HepG2 (cell line): ENCODE results near the gene CDK6. TPM values are rescaled to one million over a fixed set of nuclear protein-coding genes. Genes with fewer than 3 reads are reported as not detected.
A peak's percentile ranks its signal among the peaks of the same experiment; 100 is the strongest.

Experiments used
- ATF4 ChIP-seq, 2 experiments: fragments of 450-650 bp in 1 of 2; sonication (generic) in 1 of 2; formaldehyde crosslinking; IDR thresholded peaks; 2 replicates each; pipeline versions ENCODE4 v1.5.0 to v1.8.0; 2020 to 2022; ENCODE audit warnings: mild to moderate bottlenecking in 1 of 2, missing genetic modification reagents in 1 of 2
- CBX2 ChIP-seq, 2 experiments: fragments of 200-600 bp in 1 of 2; sonication (generic); formaldehyde crosslinking in 1 of 2; IDR thresholded peaks; 2 replicates each; pipeline versions ENCODE4 v1.7.0 to v1.8.1; 2018 to 2022; ENCODE audit warnings: low read depth in 2 of 2, low read length in 1 of 2, mild to moderate bottlenecking in 1 of 2, missing genetic modification reagents in 1 of 2
- CSRNP1 ChIP-seq: sonication (generic); formaldehyde crosslinking; IDR thresholded peaks from 2 replicates; pipeline ENCODE4 v1.8.1; 2023; ENCODE audit warnings: mild to moderate bottlenecking, missing genetic modification reagents
- CSRNP2 ChIP-seq: sonication (generic); formaldehyde crosslinking; conservative IDR thresholded peaks from 2 replicates; pipeline ENCODE4 v1.8.0; 2022; ENCODE audit warnings: low read depth, missing genetic modification reagents
- ELF3 ChIP-seq: IDR thresholded peaks from 2 replicates; pipeline ENCODE4 v1.6.1; 2016; ENCODE audit warnings: missing genetic modification reagents, missing compliant biosample characterization
- HDAC2 ChIP-seq: sonication (generic); formaldehyde crosslinking; IDR thresholded peaks from 2 replicates; pipeline ENCODE4 v1.4.0; 2020; ENCODE audit warnings: missing genetic modification reagents
- HIVEP1 ChIP-seq: sonication (generic); formaldehyde crosslinking; IDR thresholded peaks from 2 replicates; pipeline ENCODE4 v1.4.0; 2020; ENCODE audit warnings: mild to moderate bottlenecking, missing genetic modification reagents
- HNRNPL ChIP-seq: fragments of 200-400 bp; formaldehyde crosslinking; IDR thresholded peaks from 2 replicates; pipeline ENCODE4 v1.6.1; 2017; ENCODE audit warnings: mild to moderate bottlenecking, low read depth, low read length
- STAT5B ChIP-seq: sonication (generic); formaldehyde crosslinking; IDR thresholded peaks from 2 replicates; pipeline ENCODE4 v1.4.0; 2020; ENCODE audit warnings: missing genetic modification reagents
- TBL1XR1 ChIP-seq: fragments of 150-350 bp; IDR thresholded peaks from 2 replicates; pipeline ENCODE4 v1.6.1; 2014; ENCODE audit warnings: borderline replicate concordance, low read length; ENCODE audit not compliant: partially characterized antibody
- ZBTB33 ChIP-seq: sonication (generic); formaldehyde crosslinking; IDR thresholded peaks from 2 replicates; pipeline ENCODE4 v1.4.0; 2020; ENCODE audit warnings: missing genetic modification reagents
- ZNF136 ChIP-seq: sonication (generic); formaldehyde crosslinking; IDR thresholded peaks from 2 replicates; pipeline ENCODE4 v1.8.1; 2022; ENCODE audit warnings: low read depth, mild to moderate bottlenecking, moderate library complexity, missing genetic modification reagents
- ZNF256 ChIP-seq: sonication (generic); formaldehyde crosslinking; conservative IDR thresholded peaks from 2 replicates; pipeline ENCODE4 v1.4.0; 2020; ENCODE audit warnings: missing genetic modification reagents
- ZNF326 ChIP-seq: sonication (generic); formaldehyde crosslinking; IDR thresholded peaks from 2 replicates; pipeline ENCODE4 v1.4.0; 2020; ENCODE audit warnings: missing genetic modification reagents, borderline replicate concordance
- ZNF329 ChIP-seq: sonication (generic); formaldehyde crosslinking; IDR thresholded peaks from 2 replicates; pipeline ENCODE4 v1.9.0; 2021; ENCODE audit warnings: low read depth, mild to moderate bottlenecking, missing genetic modification reagents
- ZNF501 ChIP-seq: sonication (generic); formaldehyde crosslinking; IDR thresholded peaks from 2 replicates; pipeline ENCODE4 v1.5.1; 2020; ENCODE audit warnings: mild to moderate bottlenecking, moderate library complexity, missing genetic modification reagents
- ZNF563 ChIP-seq: sonication (generic); formaldehyde crosslinking; IDR thresholded peaks from 2 replicates; pipeline ENCODE4 v1.8.0; 2022; ENCODE audit warnings: mild to moderate bottlenecking, moderate library complexity, missing genetic modification reagents
- ZNF572 ChIP-seq: sonication (generic); formaldehyde crosslinking; IDR thresholded peaks from 2 replicates; pipeline ENCODE4 v1.5.1; 2020; ENCODE audit warnings: mild to moderate bottlenecking, missing genetic modification reagents
- ZNF792 ChIP-seq: IDR thresholded peaks from 2 replicates; pipeline ENCODE4 v1.6.1; 2016
- ZNF883 ChIP-seq: sonication (generic); formaldehyde crosslinking; IDR thresholded peaks from 2 replicates; pipeline ENCODE4 v1.5.1; 2020; ENCODE audit warnings: mild to moderate bottlenecking, missing genetic modification reagents; ENCODE audit errors: not compliant biosample characterization
- ZZZ3 ChIP-seq: sonication (generic); formaldehyde crosslinking; IDR thresholded peaks from 2 replicates; pipeline ENCODE4 v1.4.0; 2020; ENCODE audit warnings: missing genetic modification reagents, mild to moderate bottlenecking, borderline replicate concordance
- polyA plus RNA-seq, 8 experiments: library from polyadenylated mRNA; depleted of rRNA in 3 of 8; stranded (reverse) in 7 of 8; unstranded in 1 of 8; fragments of >200 nt; fragmentation: Illumina TruSeq in 4 of 8; extraction: Trizol in 4 of 8; gene quantifications; 2 replicates each; pipeline versions ENCODE4 v1.2.1 to v1.2.3, GENCODE V29; 2011 to 2016; ENCODE audit warnings: low read depth in 4 of 8, missing spikeins in 1 of 8, mixed read lengths in 1 of 8; ENCODE audit not compliant: insufficient read depth in 1 of 8
- total RNA-seq, 5 experiments: library from RNA; depleted of rRNA; stranded (reverse); fragments of >200 nt; fragmentation: Illumina TruSeq; extraction: Trizol; gene quantifications; 2 replicates each; pipeline ENCODE4 v1.2.3, GENCODE V29; 2016; ENCODE audit warnings: low read depth in 1 of 5

The CDK6 gene
- total and polyA plus RNA-seq, 2 of the 13 experiments (the other 11 are each of a cell fraction or from before 2014, with no cell fraction given) = 34.6 to 90.8 TPM

- TF ChIP-seq ZBTB33 (CRISPR knock-in tag) (0 out of 2 replicates have a peak, but pooled peaks have one; percentile 23), CSRNP1 (CRISPR knock-in tag) (no peak), ZNF256 (no peak), CBX2 (IDR thresholded peaks at IDR 0.05; ENCODE audit: low read depth, low read length) (no peak), CBX2 (CRISPR knock-in tag; IDR thresholded peaks at IDR 0.05; ENCODE audit: low read depth) (no peak), CSRNP2 (CRISPR knock-in tag) (no peak), ZNF883 (peak; percentile 36), STAT5B (CRISPR knock-in tag) (no peak), ZZZ3 (CRISPR knock-in tag) (no peak), ZNF329 (CRISPR knock-in tag) (peak; percentile 71; the same call in 1 of the 2 replicates), ZNF563 (CRISPR knock-in tag) (no peak; the same call in 1 of the 2 replicates), HIVEP1 (CRISPR knock-in tag) (0 out of 2 replicates have a peak, but pooled peaks have one; percentile 26), TBL1XR1 (peak; percentile 75), ZNF792 (peak; percentile 87), ZNF572 (no peak), ELF3 (peak; percentile 58), HNRNPL (no peak), HDAC2 (CRISPR knock-in tag) (peak; percentile 87), ZNF501 (peak; percentile 89), ZNF136 (CRISPR knock-in tag) (no peak; the same call in 1 of the 2 replicates), ATF4 (CRISPR knock-in tag; IDR thresholded peaks at IDR 0.05) (peak in 1 of 2 experiments; percentile 56; a peak in 1 of 4 replicates), ZNF326 (CRISPR knock-in tag) (no peak)
These were observed 140.8 kb downstream of the CDK6 start (continued) for GRCh38 chr7:92695308-92696261.
